ENCODE measurements around the gene ULK4. TPM values are rescaled to one million over a fixed set of nuclear protein-coding genes. Genes with fewer than 3 reads are reported as not detected.
"Not testable (repeated sequence)": the region's sequence is repeated elsewhere in the genome, so short reads cannot be mapped to it uniquely, and the experiment has no call there.

Gene ULK4
- total RNA-seq, 2 donors from 2014 or later, result 30.5 to 31.5 TPM

- H3K36me3 Mint-ChIP-seq (ENCODE audit: low read depth); DNase-seq; H3K4me1 Mint-ChIP-seq; ATAC-seq; H3K27ac Mint-ChIP-seq; H3K4me3 Mint-ChIP-seq; H3K9me3 ChIP-seq (ENCODE audit: control insufficient read depth, low read length, poor library complexity, severe bottlenecking); H3K27me3 Mint-ChIP-seq: not testable (repeated sequence)
These were observed 515.6 kb downstream of the ULK4 start for GRCh38 chr3:41446316-41446715.

GRCh38 chr3:41441568-41441967 is 520.3 kb downstream of the ULK4 start:
- H3K4me1 Mint-ChIP-seq, result no peaks in the 10 kb centered on the region
- ATAC-seq, result no peak
- DNase-seq, result no peak
- no peak overlapping the region for H3K4me3 Mint-ChIP-seq
- H3K27ac Mint-ChIP-seq, result no peak overlapping the region
- H3K36me3 Mint-ChIP-seq (ENCODE audit: low read depth), result peaks cover 2% of the 10 kb centered on the region
- peaks cover 3% of the 10 kb centered on the region for H3K9me3 ChIP-seq (ENCODE audit: control insufficient read depth, low read length, poor library complexity, severe bottlenecking)
- no peaks in the 10 kb centered on the region for H3K27me3 Mint-ChIP-seq

DNA sequence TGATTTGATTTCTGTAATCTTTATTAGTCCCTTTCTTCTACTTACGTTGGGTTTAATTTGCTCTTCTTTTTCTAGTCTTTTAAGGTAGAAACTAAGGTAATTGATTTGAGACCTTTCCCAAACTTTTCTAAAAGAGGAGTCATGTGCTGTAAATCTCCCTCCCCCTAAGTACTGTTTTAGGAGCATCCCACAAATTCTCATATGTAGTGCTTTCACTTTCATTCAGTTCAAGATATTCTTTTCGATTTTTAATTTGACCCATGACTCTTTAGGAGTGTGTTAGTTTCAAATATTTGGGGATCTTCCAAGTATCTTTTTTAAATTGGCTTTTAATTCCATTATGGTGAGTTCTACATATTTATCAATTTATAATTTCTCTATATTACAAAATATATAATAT is 520.8 kb downstream of the ULK4 start:
- ATAC-seq (no peak), DNase-seq (no peak)
- H3K4me3 Mint-ChIP-seq, result no peak overlapping the region
- H3K36me3 Mint-ChIP-seq (ENCODE audit: low read depth), result peaks cover 2% of the 10 kb centered on the region
- H3K4me1 Mint-ChIP-seq, result no peaks in the 10 kb centered on the region
- H3K27me3 Mint-ChIP-seq, result no peaks in the 10 kb centered on the region
- peaks cover 3% of the 10 kb centered on the region for H3K9me3 ChIP-seq (ENCODE audit: control insufficient read depth, low read length, poor library complexity, severe bottlenecking)
- no peak overlapping the region for H3K27ac Mint-ChIP-seq

- peaks cover 3% of the 10 kb centered on the region for H3K9me3 ChIP-seq (ENCODE audit: control insufficient read depth, low read length, poor library complexity, severe bottlenecking)
- H3K27ac Mint-ChIP-seq, result no peak overlapping the region
- no peaks in the 10 kb centered on the region for H3K27me3 Mint-ChIP-seq
- H3K4me1 Mint-ChIP-seq, result no peaks in the 10 kb centered on the region
- DNase-seq, result no peak
- ATAC-seq, result no peak
- peaks cover 2% of the 10 kb centered on the region for H3K36me3 Mint-ChIP-seq (ENCODE audit: low read depth)
- no peak overlapping the region for H3K4me3 Mint-ChIP-seq
These were observed 524.9 kb downstream of the ULK4 start for GRCh38 chr3:41436983-41437382.

DNA sequence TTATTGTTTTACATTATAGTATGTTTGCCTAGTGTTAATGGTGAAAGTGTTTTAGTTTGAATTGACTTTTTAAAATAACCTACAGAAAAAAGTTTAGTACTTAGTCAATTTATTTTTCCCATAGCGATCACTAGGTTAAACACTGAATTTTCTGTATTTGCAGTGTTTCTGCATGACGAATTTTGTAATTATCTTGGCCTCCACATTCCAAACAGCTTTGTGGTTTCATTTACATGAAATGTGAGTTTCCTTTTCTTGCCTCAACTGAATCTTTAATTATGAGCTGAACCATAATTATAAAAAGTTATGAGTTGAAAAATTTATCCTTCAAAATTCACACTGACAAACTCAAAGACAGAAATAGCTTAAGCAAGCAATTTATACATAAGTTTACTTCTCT is 527.1 kb downstream of the ULK4 start:
- ATAC-seq, result no peak

GRCh38 chr3:41431386-41431785 is 530.5 kb downstream of the ULK4 start:
- ATAC-seq (no peak), DNase-seq (no peak)
- Mint-ChIP-seq H3K4me3 (no peak overlapping the region), H3K4me1 (no peaks in the 10 kb centered on the region), H3K36me3 (ENCODE audit: low read depth) (no peaks in the 10 kb centered on the region), H3K27me3 (no peaks in the 10 kb centered on the region), H3K27ac (no peak overlapping the region)
- H3K9me3 ChIP-seq (ENCODE audit: control insufficient read depth, low read length, poor library complexity, severe bottlenecking), result no peaks in the 10 kb centered on the region

More for the DNA sequence above, 527.1 kb downstream of the ULK4 start:
- no peak for DNase-seq
- Mint-ChIP-seq H3K27me3 (no peaks in the 10 kb centered on the region), H3K36me3 (ENCODE audit: low read depth) (no peaks in the 10 kb centered on the region), H3K4me3 (no peak overlapping the region), H3K4me1 (no peaks in the 10 kb centered on the region), H3K27ac (no peak overlapping the region)
- H3K9me3 ChIP-seq (ENCODE audit: control insufficient read depth, low read length, poor library complexity, severe bottlenecking), result no peaks in the 10 kb centered on the region

- H3K36me3 Mint-ChIP-seq (ENCODE audit: low read depth), result no peaks in the 10 kb centered on the region
- ATAC-seq, result no peak
- no peaks in the 10 kb centered on the region for H3K9me3 ChIP-seq (ENCODE audit: control insufficient read depth, low read length, poor library complexity, severe bottlenecking)
- H3K4me3 Mint-ChIP-seq, result no peak overlapping the region
- no peaks in the 10 kb centered on the region for H3K27me3 Mint-ChIP-seq
- H3K4me1 Mint-ChIP-seq, result no peaks in the 10 kb centered on the region
- no peak for DNase-seq
- H3K27ac Mint-ChIP-seq, result no peak overlapping the region
These were observed 531.0 kb downstream of the ULK4 start for GRCh38 chr3:41430886-41431285.

DNA sequence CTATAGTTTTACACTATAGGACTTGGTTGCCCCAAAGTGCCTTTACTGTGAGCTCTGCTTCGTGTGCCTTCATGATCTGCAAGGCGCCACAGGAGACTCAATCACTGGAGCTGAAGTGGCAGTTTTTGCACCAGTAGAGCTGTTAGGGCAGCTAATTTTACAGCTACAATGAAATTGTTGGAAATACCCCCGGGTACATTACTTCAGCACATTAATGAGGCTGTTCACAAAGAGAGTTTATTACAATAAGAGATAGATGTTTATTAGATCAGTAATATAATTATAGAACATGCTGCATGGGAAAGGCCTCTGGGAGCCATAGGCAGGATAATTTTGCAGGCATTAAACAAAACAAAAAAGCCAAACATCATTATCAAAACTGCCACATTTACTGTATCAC is 531.5 kb downstream of the ULK4 start:
- no peaks in the 10 kb centered on the region for H3K9me3 ChIP-seq (ENCODE audit: control insufficient read depth, low read length, poor library complexity, severe bottlenecking)
- Mint-ChIP-seq H3K27me3 (no peaks in the 10 kb centered on the region), H3K36me3 (ENCODE audit: low read depth) (no peaks in the 10 kb centered on the region), H3K4me3 (no peak overlapping the region), H3K4me1 (no peaks in the 10 kb centered on the region), H3K27ac (no peak overlapping the region)
- ATAC-seq (no peak), DNase-seq (no peak)

DNA sequence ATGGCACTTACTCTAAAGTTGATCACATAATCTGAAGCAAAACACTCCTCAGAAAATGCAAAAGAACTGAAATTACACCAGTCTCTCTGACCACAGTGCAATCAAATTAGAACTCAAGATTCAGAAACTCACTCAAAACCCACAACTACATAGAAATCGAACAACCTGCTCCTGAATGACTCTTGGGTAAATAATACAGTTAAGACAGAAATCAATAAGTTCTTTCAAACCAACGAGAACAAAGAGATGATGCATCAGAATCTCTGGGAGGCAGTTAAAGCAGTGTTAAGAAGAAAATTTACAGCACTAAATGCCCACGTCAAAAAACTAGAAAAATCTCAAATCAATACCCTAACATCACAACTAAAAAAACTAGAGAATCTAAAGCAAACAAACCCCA is 535.4 kb downstream of the ULK4 start:
- no peaks in the 10 kb centered on the region for H3K9me3 ChIP-seq (ENCODE audit: control insufficient read depth, low read length, poor library complexity, severe bottlenecking)
- Mint-ChIP-seq H3K4me1 (peaks cover 9% of the 10 kb centered on the region), H3K4me3 (no peak overlapping the region), H3K27me3 (no peaks in the 10 kb centered on the region), H3K27ac (no peak overlapping the region), H3K36me3 (ENCODE audit: low read depth) (no peaks in the 10 kb centered on the region)
- ATAC-seq, result no peak
- DNase-seq, result no peak

DNA sequence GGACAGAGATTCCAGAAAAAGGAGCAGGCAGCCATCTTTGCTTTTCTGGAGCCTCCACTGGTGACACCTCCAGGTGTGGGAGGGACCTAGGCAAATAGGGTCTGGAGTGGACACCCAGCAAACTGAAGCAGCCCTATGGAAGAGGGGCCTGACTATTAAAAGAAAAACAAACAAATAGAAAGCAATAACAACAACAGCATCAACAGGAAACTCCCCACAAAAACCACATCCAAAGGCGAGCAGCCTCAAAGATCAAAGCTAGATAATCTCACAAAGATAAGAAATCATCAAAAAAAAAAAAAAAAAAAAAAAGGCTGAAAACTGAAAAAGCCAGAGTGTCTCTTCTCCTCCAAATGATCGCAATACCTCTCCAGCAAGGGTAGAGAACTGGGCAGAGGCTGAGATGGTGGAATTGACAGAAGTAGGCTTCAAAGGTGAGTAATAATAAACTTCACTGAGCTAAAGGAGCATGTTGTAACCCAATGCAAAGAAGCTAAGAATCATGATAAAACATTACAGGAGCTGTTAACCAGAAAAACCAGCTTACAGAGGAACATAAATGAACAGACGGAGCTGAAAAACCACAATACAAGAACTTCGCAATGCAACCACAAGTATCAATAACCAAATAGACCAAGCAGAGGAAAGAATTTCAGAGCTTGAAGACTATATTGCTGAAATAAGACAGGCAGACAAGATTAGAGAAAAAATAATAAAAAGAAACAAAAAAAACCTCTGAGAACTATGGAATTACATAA is 537.2 kb downstream of the ULK4 start:
- Mint-ChIP-seq H3K27me3 (no peaks in the 10 kb centered on the region), H3K36me3 (ENCODE audit: low read depth) (no peaks in the 10 kb centered on the region), H3K27ac (peak overlapping the region; percentile 22), H3K4me3 (peak overlapping the region; percentile 39), H3K4me1 (peaks cover 9% of the 10 kb centered on the region)
- ATAC-seq (no peak), DNase-seq (no peak)
- no peaks in the 10 kb centered on the region for H3K9me3 ChIP-seq (ENCODE audit: control insufficient read depth, low read length, poor library complexity, severe bottlenecking)

GRCh38 chr3:41419809-41420208 is 542.1 kb downstream of the ULK4 start:
- no peak overlapping the region for H3K27ac Mint-ChIP-seq
- peaks cover 2% of the 10 kb centered on the region for H3K36me3 Mint-ChIP-seq (ENCODE audit: low read depth)
- H3K4me3 Mint-ChIP-seq, result no peak overlapping the region
- no peak for ATAC-seq
- H3K9me3 ChIP-seq (ENCODE audit: control insufficient read depth, low read length, poor library complexity, severe bottlenecking), result no peaks in the 10 kb centered on the region
- H3K4me1 Mint-ChIP-seq, result peaks cover 4% of the 10 kb centered on the region
- DNase-seq, result no peak
- no peaks in the 10 kb centered on the region for H3K27me3 Mint-ChIP-seq

DNA sequence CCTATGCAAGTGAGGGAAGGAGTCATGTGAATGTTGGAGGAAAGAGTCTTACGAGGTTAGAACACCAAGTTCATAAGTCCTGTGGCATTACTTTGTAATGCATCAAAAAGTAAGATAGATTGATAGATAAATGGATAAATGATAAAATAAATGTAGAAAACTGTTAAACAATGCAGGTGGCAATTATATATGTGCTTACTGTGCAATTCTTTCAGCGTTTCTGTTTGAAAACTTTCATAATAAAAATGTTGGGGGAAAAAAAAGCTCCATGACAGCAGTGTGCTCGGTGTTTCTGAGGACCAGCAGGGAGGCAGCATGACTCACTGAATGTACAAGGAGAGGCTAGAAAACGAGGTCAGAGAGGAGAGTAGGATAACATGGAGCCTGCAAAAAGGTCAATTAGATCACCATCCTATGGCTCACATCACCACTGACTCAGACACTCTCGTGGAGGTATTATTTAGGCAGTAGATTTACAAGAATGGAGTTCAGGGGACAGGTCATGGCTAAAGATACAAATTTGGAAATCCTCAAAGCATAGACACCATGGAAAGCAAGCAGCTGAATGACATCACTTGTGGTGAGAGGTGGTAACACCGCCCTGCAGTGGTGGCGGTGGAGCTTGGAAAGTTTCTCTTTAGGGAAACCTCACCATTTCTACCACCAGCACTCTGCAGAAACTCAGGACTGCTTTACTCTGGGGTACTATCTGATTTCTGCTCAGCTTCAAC is 542.8 kb downstream of the ULK4 start:
- no peak overlapping the region for H3K27ac Mint-ChIP-seq

DNA sequence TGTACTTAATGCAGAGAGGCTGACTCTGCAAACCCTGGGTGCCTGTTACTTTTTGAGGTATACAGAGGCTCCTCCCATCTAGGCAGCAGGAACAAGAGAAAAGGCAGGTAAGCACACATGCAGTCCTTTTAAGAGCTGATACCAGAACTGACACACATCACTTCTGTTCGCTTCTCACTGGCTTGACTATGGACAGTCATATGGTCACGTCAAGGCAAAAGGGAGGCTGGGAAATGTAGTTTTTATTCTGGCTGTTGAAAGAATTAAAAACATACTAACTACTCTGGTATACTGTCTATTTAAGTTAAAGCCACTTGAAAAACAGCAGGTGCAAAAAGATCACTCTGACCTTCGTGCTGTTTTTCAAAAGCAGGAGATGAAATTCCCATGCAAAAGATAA is 544.3 kb downstream of the ULK4 start:
- H3K36me3 Mint-ChIP-seq (ENCODE audit: low read depth), result peaks cover 2% of the 10 kb centered on the region
- H3K9me3 ChIP-seq (ENCODE audit: control insufficient read depth, low read length, poor library complexity, severe bottlenecking), result no peaks in the 10 kb centered on the region
- H3K4me3 Mint-ChIP-seq, result no peak overlapping the region
- ATAC-seq (no peak), DNase-seq (no peak)
- no peaks in the 10 kb centered on the region for H3K4me1 Mint-ChIP-seq
- H3K27me3 Mint-ChIP-seq, result no peaks in the 10 kb centered on the region
- H3K27ac Mint-ChIP-seq, result no peak overlapping the region

More for the DNA sequence above, 542.8 kb downstream of the ULK4 start:
- H3K4me3 Mint-ChIP-seq, result no peak overlapping the region
- no peaks in the 10 kb centered on the region for H3K9me3 ChIP-seq (ENCODE audit: control insufficient read depth, low read length, poor library complexity, severe bottlenecking)
- DNase-seq, result no peak
- peak; percentile 27 for ATAC-seq
- H3K27me3 Mint-ChIP-seq, result no peaks in the 10 kb centered on the region
- no peaks in the 10 kb centered on the region for H3K4me1 Mint-ChIP-seq
- H3K36me3 Mint-ChIP-seq (ENCODE audit: low read depth), result peaks cover 2% of the 10 kb centered on the region

- ATAC-seq, result no peak
- Mint-ChIP-seq H3K4me1 (no peaks in the 10 kb centered on the region), H3K27me3 (no peaks in the 10 kb centered on the region), H3K36me3 (ENCODE audit: low read depth) (no peaks in the 10 kb centered on the region), H3K4me3 (no peak overlapping the region), H3K27ac (no peak overlapping the region)
- no peak for DNase-seq
- no peaks in the 10 kb centered on the region for H3K9me3 ChIP-seq (ENCODE audit: control insufficient read depth, low read length, poor library complexity, severe bottlenecking)
These were observed 550.8 kb downstream of the ULK4 start for GRCh38 chr3:41411065-41411464.

All from T-helper 17 cell (primary cell).